GM21717 (cell line): ENCODE measurements around the gene CBLC.
A peak's percentile ranks its signal among the peaks of the same experiment; 100 is the strongest.

Source experiments
- ATAC-seq: cut with Tn5 transposase; IDR thresholded peaks from one replicate; pipeline ENCODE4 v1.9.1; 2021; ENCODE audit warnings: mild to moderate bottlenecking, moderate library complexity; ENCODE audit not compliant: unreplicated experiment

The CBLC gene

GRCh38 chr19:44746616-44746945 is 31.1 kb upstream of the CBLC start:
- no peak for ATAC-seq

GRCh38 chr19:44746946-44747738 is 30.5 kb upstream of the CBLC start:
- ATAC-seq = no peak

- no peak for ATAC-seq
Observed at GRCh38 chr19:44747739-44748425, 29.8 kb upstream of the CBLC start.

- ATAC-seq = no peak
Observed at GRCh38 chr19:44748426-44749254, 29.1 kb upstream of the CBLC start, which contains the start of gene BCL3. BCL3 (plus strand) TSS chr19:44748708; CDS start chr19:44748791, 83 bp downstream.

- ATAC-seq = no peak
Observed at GRCh38 chr19:44749292-44749691, 28.4 kb upstream of the CBLC start.

- ATAC-seq = no peak
Observed at GRCh38 chr19:44749994-44750393, 27.7 kb upstream of the CBLC start.

GRCh38 chr19:44752123-44752815 is 25.4 kb upstream of the CBLC start:
- ATAC-seq = no peak

GRCh38 chr19:44752816-44753625 is 24.7 kb upstream of the CBLC start:
- peak; percentile 54 for ATAC-seq

- ATAC-seq = no peak
Observed at GRCh38 chr19:44753626-44753931, 24.1 kb upstream of the CBLC start.

- ATAC-seq = no peak
Observed at GRCh38 chr19:44753932-44754749, 23.5 kb upstream of the CBLC start.

- ATAC-seq = no peak
Observed at GRCh38 chr19:44754750-44755080, 23.0 kb upstream of the CBLC start.

GRCh38 chr19:44755219-44755618 is 22.5 kb upstream of the CBLC start:
- no peak for ATAC-seq

GRCh38 chr19:44756089-44756562 is 21.6 kb upstream of the CBLC start:
- ATAC-seq = no peak

GRCh38 chr19:44757057-44757734 is 20.5 kb upstream of the CBLC start:
- no peak for ATAC-seq

GRCh38 chr19:44757735-44758505 is 19.8 kb upstream of the CBLC start:
- no peak for ATAC-seq

GRCh38 chr19:44758596-44758995 is 19.1 kb upstream of the CBLC start:
- ATAC-seq = no peak

GRCh38 chr19:44759083-44759804 is 18.4 kb upstream of the CBLC start:
- ATAC-seq = no peak
